GM18526 (cell line): Measurements from ENCODE around the gene NDUFC2.

ENCODE experiments used
- POLR2A ChIP-seq: IDR thresholded peaks from 3 replicates; pipeline ENCODE4 v1.6.1; 2011; ENCODE audit not compliant: insufficient read length; ENCODE audit errors: extremely low read depth

NDUFC2 gene

DNA sequence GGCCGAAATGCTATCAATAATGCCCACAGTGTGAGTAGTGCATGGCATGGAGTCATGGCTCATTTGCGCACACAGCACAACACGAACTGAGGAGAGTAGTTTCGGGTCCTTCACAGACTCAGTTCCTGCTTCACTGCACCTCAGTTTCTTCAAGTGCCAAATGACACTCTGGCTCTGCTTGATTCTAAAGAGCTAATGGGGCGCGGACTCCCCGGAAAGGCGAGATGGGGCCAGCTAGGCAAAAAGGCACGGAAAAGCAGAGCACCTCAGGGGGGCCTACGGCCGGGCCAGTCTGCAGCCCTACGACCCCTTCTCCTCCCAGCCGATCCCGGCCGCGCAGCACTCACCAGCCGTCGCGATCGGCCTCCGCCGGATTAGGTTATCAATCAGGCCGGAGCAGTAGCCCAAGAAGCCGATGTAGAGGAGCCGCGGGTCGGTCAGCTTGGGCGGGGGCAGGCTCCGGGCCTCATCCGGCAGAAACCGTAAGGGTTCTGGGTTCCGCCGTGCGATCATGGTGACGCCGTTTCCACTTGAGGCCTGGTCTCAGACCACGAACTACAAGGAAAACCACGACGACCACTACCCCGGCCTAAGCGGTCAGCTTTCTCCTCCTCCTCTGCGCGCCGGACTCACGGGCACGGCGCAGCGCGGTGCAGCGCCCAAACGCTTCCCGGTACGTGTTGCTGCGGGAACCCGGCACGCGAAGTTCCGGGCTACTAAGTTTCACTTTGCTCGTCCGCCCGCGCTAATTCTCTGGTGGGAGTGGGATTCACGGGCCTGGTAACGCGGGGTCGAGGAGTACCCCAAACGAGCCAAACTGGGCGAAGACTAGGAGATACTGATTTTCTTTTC lies at the start of gene NDUFC2:
NDUFC2 (minus strand) TSS at position 631 of the 852 bp plus-strand sequence; CDS start at position 513, 118 bp downstream.
- peak; percentile 82 for TF ChIP-seq POLR2A

DNA sequence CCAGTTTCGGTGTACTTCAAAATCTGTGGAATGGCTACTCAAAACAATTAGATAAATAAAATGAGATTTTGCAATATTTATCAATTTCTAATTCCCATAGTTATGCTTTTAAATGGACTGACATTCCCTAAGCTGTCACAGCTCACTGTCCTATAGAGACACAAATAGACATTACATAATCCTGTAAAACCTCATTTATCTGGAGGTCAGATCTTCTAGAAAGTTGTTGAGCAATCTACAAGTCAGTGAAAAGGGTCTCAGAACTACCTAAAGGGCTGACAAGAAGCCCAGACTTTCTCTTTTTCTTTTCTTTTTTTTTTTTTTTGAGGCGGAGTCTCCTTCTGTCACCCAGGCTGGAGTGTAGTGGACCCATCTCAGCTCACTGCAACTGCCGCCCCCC lies 47.7 kb upstream of the NDUFC2 start:
- TF ChIP-seq POLR2A = no peak

DNA sequence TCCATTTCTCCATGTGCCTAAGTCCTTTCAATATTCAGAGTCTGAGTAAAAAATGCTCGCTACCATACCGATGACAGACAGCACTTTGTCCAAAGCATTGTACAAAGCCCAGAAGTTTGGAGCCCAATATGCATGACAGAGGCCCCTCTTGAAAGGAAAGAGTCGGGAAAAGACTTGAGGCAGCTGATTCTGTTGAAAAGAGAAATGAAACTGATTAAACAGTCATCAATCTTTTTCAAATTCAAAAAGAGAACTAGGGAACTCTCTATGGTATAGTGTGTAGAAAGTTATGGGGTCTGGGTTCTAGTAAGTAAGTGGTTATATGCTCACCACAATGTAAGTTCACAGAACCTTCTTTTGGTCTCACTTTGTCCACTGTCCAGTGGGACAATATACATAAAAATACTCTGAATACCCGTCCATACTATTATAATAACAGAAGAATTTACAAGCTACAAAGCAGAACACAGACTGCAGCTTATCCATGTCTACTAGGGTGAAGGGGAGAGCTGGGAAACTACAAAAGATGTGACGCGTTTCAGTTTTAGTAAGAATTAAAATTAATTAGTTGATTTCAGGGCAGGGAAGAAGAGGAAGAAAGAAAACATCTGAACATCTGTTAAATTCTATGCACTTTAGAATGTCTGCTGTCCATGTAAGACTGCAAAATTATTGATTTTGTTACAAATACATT lies 33.1 kb upstream of the NDUFC2 start:
- no peak for TF ChIP-seq POLR2A

DNA sequence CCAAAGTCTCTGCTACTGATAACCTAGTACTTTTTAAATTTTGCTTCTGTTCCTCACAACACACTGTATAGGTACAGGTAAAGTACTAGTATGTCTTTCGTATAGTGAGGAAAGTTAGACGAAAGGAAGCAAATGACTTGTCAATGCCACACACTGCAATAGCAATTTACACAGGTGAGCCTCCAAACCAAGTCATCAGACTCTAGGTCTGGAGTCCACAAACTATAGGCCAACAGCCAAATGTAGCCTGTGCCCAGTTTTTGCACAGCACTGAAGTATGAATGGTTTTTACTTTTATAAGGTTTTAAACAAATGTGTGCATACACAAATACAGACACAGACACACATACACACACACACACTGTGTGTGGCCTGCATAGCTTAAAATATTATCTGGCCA lies 31.6 kb upstream of the NDUFC2 start:
- TF ChIP-seq POLR2A = no peak

DNA sequence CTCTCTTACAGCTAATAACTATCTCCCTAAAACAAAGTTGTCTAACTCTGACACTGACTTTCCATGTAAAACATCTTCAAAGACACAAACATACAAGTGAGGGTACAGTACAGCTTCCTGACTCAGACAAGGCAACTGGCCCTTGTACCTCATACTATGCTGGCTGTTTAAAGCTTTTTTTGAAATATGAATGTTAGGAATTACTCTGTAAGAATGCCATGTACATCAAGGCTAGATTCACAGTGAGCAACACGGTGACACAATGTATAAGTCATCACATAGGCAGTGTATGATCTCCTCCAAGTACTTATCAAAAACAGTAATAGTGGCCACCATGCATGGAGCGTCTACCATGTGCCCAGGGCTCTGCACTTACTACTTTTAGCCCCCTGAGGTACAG lies 31.2 kb upstream of the NDUFC2 start:
- no peak for TF ChIP-seq POLR2A

DNA sequence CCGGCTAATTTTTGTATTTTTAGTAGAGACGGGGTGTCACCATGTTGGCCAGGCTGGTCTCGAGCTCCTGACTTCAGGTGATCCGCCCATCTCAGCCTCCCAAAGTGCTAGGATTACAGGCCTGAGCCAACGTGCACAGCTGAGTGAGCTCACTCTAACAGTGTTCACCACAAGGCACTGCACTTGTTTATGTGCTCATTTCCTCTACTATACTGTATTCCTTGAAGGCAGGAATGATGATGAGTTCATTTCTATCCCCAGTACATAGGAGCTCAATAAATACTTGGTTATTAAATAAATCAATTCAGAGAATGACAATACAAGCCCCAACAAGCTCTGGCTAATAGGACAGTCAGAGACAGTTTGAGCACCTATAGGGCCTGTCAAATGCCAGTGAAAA lies 30.7 kb upstream of the NDUFC2 start:
- no peak for TF ChIP-seq POLR2A

DNA sequence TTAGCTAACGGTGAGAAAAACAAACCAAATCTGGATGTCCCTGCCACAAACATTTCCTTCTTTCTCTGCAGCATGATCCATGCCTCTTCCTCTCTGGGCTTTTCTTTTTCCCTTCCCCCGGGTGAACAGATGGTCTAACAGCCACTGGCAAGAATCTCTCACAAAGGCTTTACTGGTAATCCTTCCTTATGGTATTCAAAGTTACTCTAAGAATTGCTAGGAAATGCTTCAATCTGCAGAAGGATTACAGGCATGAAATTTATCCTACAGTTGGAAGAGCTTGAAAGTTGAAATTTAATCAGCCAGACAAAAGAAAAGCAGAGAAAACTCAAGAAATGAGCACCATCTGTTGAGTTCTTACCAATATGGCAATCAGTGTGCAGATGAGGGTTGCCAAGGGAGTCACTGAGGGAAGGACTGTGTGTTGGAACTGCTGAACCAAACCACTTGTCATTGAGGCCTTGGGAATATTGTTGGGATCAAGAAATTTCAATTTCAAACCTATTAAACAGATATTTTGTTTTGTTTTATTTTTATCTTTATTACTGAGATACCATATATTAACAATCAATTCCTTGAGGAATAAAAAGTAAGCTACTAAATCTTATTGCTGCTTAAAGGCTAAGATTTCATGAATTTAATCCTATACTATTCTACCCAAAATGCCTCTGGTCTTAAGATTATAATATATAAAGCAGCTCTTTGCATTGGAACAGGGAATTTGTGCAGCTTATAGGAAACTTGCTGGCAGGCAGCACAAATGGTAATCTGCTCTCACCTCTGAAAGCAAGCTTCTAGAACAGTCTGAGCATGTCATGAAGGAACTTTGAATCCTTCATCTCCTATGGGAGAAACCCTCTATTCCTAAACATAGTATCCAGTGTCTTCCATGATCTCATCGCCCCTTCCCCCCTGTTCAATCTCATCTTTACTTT lies 29.7 kb upstream of the NDUFC2 start:
- no peak for TF ChIP-seq POLR2A

DNA sequence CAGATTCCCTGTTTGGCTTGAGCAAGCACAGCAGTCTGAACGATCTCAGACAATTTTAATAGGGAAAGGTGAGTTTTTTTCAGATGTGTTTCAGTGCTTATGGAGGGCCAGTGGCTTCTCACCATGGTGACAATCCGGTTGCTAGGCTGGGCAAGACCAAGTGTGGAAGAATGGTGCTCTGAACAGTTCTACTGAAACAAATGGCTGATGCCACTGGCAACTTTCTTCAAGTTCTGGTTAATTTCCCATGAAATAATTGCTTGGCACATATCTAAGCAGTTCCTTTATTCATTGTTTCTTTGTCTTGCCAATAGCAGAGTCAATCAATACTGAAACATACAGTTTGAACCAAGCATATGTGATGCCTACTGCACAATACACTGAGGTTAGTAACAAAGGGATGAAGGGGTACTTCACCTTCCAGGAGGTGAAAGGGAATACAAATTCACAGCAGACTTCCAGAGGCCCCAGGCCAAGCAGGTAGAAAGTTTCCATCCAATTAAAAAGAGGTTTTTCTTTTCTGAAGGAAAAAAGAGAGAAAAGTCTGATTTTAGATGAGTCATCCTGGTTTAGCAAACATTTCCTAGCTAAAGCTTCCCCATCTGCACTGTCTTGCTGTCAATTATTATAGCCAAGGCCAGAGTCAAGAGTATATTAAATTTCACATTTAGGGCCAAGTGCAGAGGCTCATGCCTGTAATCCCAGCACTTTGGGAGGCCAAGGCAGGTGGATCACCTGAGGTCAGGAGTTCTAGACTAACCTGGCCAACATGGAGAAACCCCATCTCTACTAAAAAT lies 21.2 kb upstream of the NDUFC2 start:
- no peak for TF ChIP-seq POLR2A

DNA sequence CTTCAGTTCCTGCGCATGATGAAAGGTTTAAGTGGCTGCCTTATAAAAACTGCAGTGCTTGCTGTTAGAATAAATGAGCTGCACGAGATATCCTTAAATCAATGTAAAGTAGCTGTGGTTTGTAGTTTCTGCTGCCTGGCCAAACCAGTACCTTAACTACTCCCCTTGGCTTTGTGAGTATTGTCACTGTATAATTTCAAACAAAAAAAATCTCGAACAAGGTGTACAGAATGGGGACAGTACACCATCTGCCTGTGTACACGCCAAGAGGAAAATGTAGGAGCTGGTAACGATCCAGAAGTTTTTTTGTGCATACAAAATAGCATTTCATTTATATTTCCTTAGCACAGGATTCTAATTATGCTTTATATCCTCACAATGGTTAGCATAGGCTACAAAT lies 20.6 kb upstream of the NDUFC2 start:
- no peak for TF ChIP-seq POLR2A

DNA sequence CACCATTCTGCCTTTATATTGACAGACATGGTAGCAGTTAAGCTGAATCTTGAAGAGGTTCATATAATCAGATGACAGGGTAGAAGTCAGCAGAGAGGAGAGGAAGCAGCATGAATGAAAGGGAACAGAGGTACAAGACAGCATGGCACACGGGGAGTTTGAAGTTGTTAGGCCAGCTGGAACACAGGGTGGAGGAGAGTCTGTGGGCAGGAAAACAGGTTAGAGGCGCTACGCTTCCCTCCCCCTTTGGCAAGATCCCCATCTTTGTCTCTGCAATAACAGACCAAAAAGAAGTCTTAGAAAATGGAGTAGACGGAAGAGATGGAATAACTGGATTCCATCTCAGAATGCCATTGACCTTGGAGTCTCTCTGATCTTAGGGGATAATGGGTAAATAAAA lies 20.0 kb upstream of the NDUFC2 start:
- TF ChIP-seq POLR2A = no peak

DNA sequence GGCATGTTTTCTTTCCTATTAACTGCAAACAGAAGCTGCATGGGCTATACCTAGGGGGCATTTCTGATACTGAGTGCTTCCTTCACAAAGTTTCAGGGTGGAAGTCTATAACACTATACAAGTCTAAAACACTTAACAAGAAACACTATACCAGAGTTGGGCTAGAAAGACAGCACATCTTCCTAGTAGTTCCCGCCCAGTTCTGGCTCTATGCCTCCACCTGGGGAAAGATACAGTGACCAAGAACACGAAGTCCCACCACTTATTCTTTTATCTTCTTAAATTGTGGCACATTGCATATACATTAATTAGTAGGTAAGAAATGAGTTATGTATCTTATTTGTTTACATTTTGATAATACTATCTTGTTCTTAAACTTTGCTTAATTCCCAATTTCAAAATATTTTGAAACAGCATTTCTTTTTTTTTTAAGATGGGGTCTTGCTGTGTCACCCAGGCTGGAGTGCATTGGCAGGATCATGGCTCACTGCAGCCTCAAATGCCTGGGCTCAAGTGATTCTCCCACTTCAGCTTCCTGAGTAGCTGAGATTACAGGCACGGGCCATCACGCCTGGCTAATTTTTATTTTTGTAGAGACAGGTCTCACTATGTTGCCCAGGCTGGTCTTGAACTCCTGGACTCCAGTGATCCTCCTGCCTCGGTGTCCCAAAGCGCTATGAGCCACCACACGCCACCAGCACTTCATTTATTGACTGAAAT lies 18.2 kb upstream of the NDUFC2 start:
- no peak for TF ChIP-seq POLR2A

DNA sequence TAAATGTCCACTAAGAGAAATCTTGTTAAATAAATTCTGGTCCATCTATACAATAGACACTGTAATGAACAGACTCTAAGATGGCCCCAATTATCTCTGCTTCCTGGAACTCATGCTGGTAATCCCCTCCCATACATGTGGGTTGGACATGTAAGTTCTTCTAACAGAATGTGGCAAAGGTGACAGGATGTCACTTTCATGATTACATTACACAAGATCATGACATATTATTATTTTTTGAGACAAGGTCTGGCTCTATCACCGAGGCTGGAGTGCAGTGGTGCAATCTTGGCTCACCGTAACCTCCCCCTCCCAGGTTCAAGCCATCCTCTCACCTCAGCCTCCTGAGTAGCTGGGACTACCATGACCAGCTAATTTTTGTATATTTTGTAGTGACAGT lies 14.6 kb upstream of the NDUFC2 start:
- no peak for TF ChIP-seq POLR2A

DNA sequence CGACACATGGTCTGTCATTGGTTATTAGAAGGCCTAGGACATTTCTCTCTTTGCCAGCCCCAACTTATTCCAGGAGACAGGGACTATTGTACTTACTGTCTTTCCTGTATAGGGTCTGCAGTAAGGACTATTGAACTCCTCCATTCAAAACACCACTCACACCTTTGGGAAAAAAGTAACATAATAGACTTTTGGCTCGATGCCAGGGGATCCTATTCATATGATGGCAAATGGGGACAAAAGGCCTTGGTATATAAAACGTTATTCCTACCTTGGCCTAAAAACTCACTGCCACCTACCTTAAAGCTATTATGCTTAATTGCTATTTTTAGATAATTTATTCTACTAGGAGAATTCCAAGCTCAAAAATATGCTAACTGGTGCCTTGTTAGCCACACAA lies 6.3 kb upstream of the NDUFC2 start:
- TF ChIP-seq POLR2A = no peak

DNA sequence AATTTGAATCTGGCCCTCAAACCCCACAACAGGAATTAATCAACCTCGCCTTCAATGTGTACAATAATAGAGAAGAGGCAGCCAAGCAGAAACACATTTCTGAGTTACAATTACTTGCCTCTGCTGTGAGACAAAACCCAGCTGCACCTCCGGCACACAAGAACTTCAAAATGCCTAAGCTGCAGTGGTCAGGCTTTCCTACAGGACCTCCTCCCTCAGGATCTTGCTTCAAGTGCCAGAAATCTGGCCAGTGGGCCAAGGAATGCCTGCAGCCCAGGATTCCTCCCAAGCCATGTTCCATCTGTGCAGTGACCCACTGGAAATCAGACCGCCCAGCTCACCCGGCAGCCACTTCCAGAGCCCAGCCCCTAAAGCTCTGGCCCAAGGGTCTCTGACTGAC lies 3.4 kb upstream of the NDUFC2 start:
- no peak for TF ChIP-seq POLR2A

DNA sequence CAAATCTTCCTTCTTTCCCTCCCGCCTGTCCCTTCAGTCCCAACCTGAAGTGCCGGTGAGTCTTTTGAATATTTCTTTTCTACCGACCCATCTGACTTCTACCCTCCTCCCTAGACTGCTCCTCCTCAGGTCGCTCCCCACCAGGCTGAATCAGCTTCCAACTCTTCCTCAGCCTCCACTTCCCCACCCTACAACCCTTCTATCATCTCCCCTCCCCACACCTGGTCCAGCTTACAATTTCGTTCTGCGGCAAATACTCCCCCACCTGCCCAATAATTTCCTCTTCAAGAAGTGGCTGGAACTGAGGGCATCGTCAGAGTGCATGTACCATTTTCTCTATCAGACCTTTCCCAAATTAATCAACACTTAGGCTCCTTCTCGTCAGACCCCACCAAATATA lies 2.5 kb upstream of the NDUFC2 start:
- TF ChIP-seq POLR2A = no peak

DNA sequence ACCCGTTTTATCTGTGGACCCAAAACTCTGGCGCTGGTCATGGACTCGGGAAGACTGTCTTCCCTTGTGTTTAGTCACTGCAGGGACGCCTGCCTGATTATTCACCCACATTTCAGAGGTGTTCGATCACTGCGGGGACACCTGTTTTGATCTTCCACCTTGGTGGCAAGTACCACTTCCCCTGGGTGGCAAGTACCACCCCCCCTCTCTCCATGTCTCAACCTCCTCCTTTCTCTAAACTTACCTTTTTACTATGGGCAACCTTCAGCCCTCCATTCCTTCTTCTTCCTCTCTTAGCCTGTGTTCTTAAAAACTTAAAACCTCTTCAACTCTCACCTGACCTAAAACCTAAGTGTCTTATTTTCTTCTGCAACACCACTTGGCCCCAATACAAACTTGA lies 1.9 kb upstream of the NDUFC2 start:
- no peak for TF ChIP-seq POLR2A
